ENCODE results near the gene CLASP2. TPM values are rescaled to one million over a fixed set of nuclear protein-coding genes. Genes with fewer than 3 reads are reported as not detected.
A peak's percentile ranks its signal among the peaks of the same experiment; 100 is the strongest.

Gene CLASP2
- total and polyA plus RNA-seq, 7 donors: 4.8 to 122 (median 77.7) TPM

- Histone ChIP-seq H3K27ac (no peak overlapping the region), H3K27me3 (no peaks in the 10 kb centered on the region), H3K4me1 (peaks cover 0 to 44% (median 21%) of the 10 kb centered on the region in 4 donors)
These were observed 67.6 kb downstream of the CLASP2 start for GRCh38 chr3:33650495-33650894.

GRCh38 chr3:33648793-33649192 lies 69.3 kb downstream of the CLASP2 start:
- TF ChIP-seq POLR2A (IDR thresholded peaks at IDR 0.05) (no peak), CTCF (IDR thresholded peaks at IDR 0.05) (no peak), EP300 (IDR thresholded peaks at IDR 0.05) (no peak), POLR2AphosphoS5 (IDR thresholded peaks at IDR 0.05) (no peak)
- H3K27me3 ChIP-seq: no peaks in the 10 kb centered on the region
- no peak overlapping the region for H3K4me3 ChIP-seq
- H3K36me3 ChIP-seq: no peaks in the 10 kb centered on the region
- intact Hi-C loops (cut with DNase I): no loop called here
- peaks cover 0 to 50% (median 23%) of the 10 kb centered on the region in 4 donors for H3K4me1 ChIP-seq
- H3K9me3 ChIP-seq: no peaks in the 10 kb centered on the region
- DNase-seq: no peak
- H3K27ac ChIP-seq: no peak overlapping the region
- 93 to 95% methylated on average over 1 of the region's 1 CpG for WGBS, 2 donors

More at GRCh38 chr3:33650495-33650894, 67.6 kb downstream of the CLASP2 start:
- no peaks in the 10 kb centered on the region for H3K36me3 ChIP-seq
- H3K4me3 ChIP-seq: no peak overlapping the region
- no peaks in the 10 kb centered on the region for H3K9me3 ChIP-seq
- DNase-seq: no peak
- TF ChIP-seq POLR2A (IDR thresholded peaks at IDR 0.05) (no peak), EP300 (IDR thresholded peaks at IDR 0.05) (no peak), POLR2AphosphoS5 (IDR thresholded peaks at IDR 0.05) (no peak), CTCF (IDR thresholded peaks at IDR 0.05) (no peak)
- intact Hi-C loops (cut with DNase I): loop anchor here (10.0 kb wide), 1 partner anchor 206 kb away; the partner anchor contains the start of gene UBP1
- 93 to 97% methylated on average over 1 of the region's 1 CpG for WGBS, 2 donors

DNA sequence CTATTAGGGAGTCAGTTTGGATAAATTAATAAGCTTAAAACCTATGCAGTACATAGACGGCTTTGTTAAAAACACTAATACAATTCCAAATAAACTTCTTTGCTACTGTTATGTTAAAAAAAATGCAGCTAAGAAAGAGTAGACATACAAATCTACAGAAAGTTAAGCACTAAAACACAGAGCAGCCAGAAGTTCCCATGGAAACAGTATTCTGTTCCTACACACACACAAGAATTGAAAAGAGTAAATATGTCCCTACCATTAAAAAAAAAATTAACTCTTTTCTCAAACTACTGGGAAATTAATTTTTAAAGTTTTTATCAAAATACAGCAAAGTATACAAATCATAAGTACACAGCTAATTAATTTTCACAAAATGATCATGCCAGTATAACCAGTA lies 71.6 kb downstream of the CLASP2 start:
- Histone ChIP-seq H3K27ac (no peak overlapping the region), H3K4me1 (peaks cover 0 to 35% (median 15%) of the 10 kb centered on the region in 4 donors), H3K27me3 (no peaks in the 10 kb centered on the region), H3K4me3 (no peak overlapping the region), H3K9me3 (no peaks in the 10 kb centered on the region), H3K36me3 (no peaks in the 10 kb centered on the region)
- WGBS, 2 donors: 86 to 87% methylated on average over 1 of the region's 1 CpG
- TF ChIP-seq CTCF (IDR thresholded peaks at IDR 0.05) (no peak), POLR2AphosphoS5 (IDR thresholded peaks at IDR 0.05) (no peak), EP300 (IDR thresholded peaks at IDR 0.05) (no peak), POLR2A (IDR thresholded peaks at IDR 0.05) (no peak)
- DNase-seq: no peak
- intact Hi-C loops (cut with DNase I): no loop called here

DNA sequence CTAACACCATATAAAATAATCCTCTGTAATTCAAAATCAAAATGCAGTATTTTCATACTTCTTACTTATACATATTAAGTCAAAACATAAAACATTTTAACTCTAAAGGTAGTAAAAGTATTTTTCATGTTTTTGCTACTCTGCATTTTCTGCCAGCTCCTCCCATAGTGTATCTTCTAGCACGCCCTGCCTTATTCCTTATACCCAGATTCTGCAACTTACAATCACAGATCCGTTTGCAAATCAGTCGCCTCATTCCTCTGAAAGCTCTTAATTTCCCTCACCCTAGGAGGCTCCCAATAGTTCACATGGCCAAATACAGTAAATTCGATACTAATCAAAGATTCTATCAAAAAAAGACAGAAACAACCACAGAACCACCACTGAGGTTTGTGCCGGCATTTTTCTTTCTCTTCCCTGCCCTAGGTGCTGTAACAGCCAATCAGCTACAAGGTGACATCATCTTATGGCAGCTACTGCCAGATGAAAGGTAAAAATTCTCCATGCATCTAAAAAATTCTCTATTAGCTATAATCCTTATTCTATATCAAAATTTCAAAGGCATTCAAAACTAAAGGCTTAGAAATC lies 72.9 kb downstream of the CLASP2 start:
- DNase-seq: no peak
- no peak for TF ChIP-seq POLR2AphosphoS5 (IDR thresholded peaks at IDR 0.05)
- no peak for TF ChIP-seq POLR2A (IDR thresholded peaks at IDR 0.05)
- TF ChIP-seq EP300 (IDR thresholded peaks at IDR 0.05): no peak
- no peak for TF ChIP-seq CTCF (IDR thresholded peaks at IDR 0.05)
- no peaks in the 10 kb centered on the region for H3K9me3 ChIP-seq
- H3K27me3 ChIP-seq: no peaks in the 10 kb centered on the region
- peaks cover 0 to 35% (median 15%) of the 10 kb centered on the region in 4 donors for H3K4me1 ChIP-seq
- H3K36me3 ChIP-seq: no peaks in the 10 kb centered on the region
- 58 to 59% methylated on average over 5 of the region's 5 CpGs for WGBS, 2 donors
- intact Hi-C loops (cut with DNase I): no loop called here
- peak overlapping the region in 3 of 4 donors; percentile 31 to 40 (median 38) for H3K4me3 ChIP-seq
- peak overlapping the region in 3 of 4 donors; percentile 25 to 57 (median 40) for H3K27ac ChIP-seq

DNA sequence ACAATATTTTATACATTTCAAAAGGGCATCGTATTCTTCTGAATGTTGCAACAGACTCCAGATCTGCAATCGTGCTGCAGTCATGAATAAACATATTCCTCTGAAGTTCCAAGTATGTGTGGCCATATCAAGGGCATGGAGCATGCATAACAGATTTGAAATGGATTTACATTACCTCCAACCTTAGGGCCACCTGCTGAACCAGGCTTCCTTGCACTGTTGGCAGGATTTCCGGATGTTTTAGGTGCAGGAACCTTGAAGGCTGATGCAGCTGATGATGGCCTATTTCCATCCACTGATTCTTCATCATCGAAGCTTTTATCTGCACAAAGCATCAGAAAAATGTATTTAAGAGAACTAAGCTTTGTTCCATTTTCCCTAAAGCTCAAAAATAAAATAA lies 73.5 kb downstream of the CLASP2 start:
- Histone ChIP-seq H3K27ac (no peak overlapping the region), H3K36me3 (no peaks in the 10 kb centered on the region), H3K4me3 (no peak overlapping the region), H3K4me1 (peaks cover 0 to 31% (median 15%) of the 10 kb centered on the region in 4 donors), H3K9me3 (no peaks in the 10 kb centered on the region), H3K27me3 (no peaks in the 10 kb centered on the region)
- WGBS, 2 donors: 89 to 93% methylated on average over 4 of the region's 4 CpGs
- TF ChIP-seq EP300 (IDR thresholded peaks at IDR 0.05) (no peak), POLR2A (IDR thresholded peaks at IDR 0.05) (no peak), CTCF (IDR thresholded peaks at IDR 0.05) (no peak), POLR2AphosphoS5 (IDR thresholded peaks at IDR 0.05) (no peak)
- DNase-seq: no peak
- intact Hi-C loops (cut with DNase I): no loop called here
